Thymus (tissue), 11 donors: ENCODE results near the gene DENND2A. TPM values are rescaled to one million over a fixed set of nuclear protein-coding genes. Genes with fewer than 3 reads are reported as not detected.
"Not testable (repeated sequence)": the region's sequence is repeated elsewhere in the genome, so short reads cannot be mapped to it uniquely, and the experiment has no call there.

Experiments used
- DNase-seq, 9 donors: peaks; one replicate each; pipeline ENCODE4 v3.0.0-alpha.2; 2013; ENCODE audit warnings: low spot score in 9 of 9, low read depth in 6 of 9, missing footprints in 1 of 9
- H3K27ac ChIP-seq, 2 donors: one replicate each; pipeline ENCODE4 v1.5.1; 2013; ENCODE audit warnings: control low read depth in 1 of 2, low read depth in 1 of 2, low read length in 1 of 2, mild to moderate bottlenecking in 1 of 2, moderate library complexity in 1 of 2
- H3K27me3 ChIP-seq, 2 donors: one replicate each; pipeline ENCODE4 v1.5.1; 2013; ENCODE audit warnings: low read length in 1 of 2; ENCODE audit not compliant: control insufficient read depth in 2 of 2, insufficient read depth in 1 of 2
- H3K36me3 ChIP-seq, 2 donors: one replicate each; pipeline ENCODE4 v1.5.1; 2013; ENCODE audit warnings: low read length in 1 of 2, mild to moderate bottlenecking in 1 of 2, moderate library complexity in 1 of 2; ENCODE audit not compliant: control insufficient read depth in 2 of 2, insufficient read depth in 2 of 2
- H3K4me1 ChIP-seq, 2 donors: one replicate each; pipeline ENCODE4 v1.5.1; 2013; ENCODE audit warnings: low read length in 2 of 2; ENCODE audit not compliant: control insufficient read depth in 2 of 2, insufficient read depth in 2 of 2
- H3K4me3 ChIP-seq, 2 donors: one replicate each; pipeline ENCODE4 v1.5.1; 2013; ENCODE audit warnings: low read length in 2 of 2, control low read depth in 1 of 2, mild to moderate bottlenecking in 1 of 2
- H3K9me3 ChIP-seq, 2 donors: one replicate each; pipeline ENCODE4 v1.5.1; 2013; ENCODE audit warnings: low read length in 1 of 2, mild to moderate bottlenecking in 1 of 2; ENCODE audit not compliant: control insufficient read depth in 2 of 2, insufficient read depth in 1 of 2
- WGBS: extraction: QIAGEN DNeasy Blood & Tissue Kit; methylation state at CpG from one replicate; pipeline ENCODE4 v1.1.7; 2013; 5-methylcytosine and 5-hydroxymethylcytosine counted together
- polyA plus RNA-seq: library from polyadenylated mRNA; stranded (reverse); fragments of 200-250 nt; gene quantifications from one replicate; pipeline ENCODE4 v1.2.3, GENCODE V29; 2013
- total RNA-seq: library from RNA; stranded (reverse); fragments of 120-200 nt; gene quantifications from one replicate; pipeline ENCODE4 v1.2.4, GENCODE V29; 2013
- donor health status: healthy.

The DENND2A gene
- total and polyA plus RNA-seq, 2 donors = 0.80 to 1.0 TPM

- H3K4me1 ChIP-seq = peaks cover 0 to 3% of the 10 kb centered on the region in 2 donors
- no peaks in the 10 kb centered on the region for H3K36me3 ChIP-seq
- no peak overlapping the region for H3K4me3 ChIP-seq
- 96% methylated on average over 18 of the region's 18 CpGs for WGBS
- peaks cover 0 to 17% of the 10 kb centered on the region in 2 donors for H3K27me3 ChIP-seq
- no peaks in the 10 kb centered on the region for H3K9me3 ChIP-seq
- DNase-seq = no peak
- no peak overlapping the region for H3K27ac ChIP-seq
These were observed 101.2 kb downstream of the DENND2A start for GRCh38 chr7:140539461-140539860.

- Histone ChIP-seq H3K27ac (no peak overlapping the region), H3K27me3 (peaks cover 0 to 17% of the 10 kb centered on the region in 2 donors), H3K4me3 (no peak overlapping the region), H3K4me1 (peaks cover 0 to 3% of the 10 kb centered on the region in 2 donors), H3K36me3 (no peaks in the 10 kb centered on the region), H3K9me3 (no peaks in the 10 kb centered on the region)
- 89% methylated on average over 12 of the region's 12 CpGs for WGBS
- no peak for DNase-seq
These were observed 102.7 kb downstream of the DENND2A start for GRCh38 chr7:140537750-140538482.

GRCh38 chr7:140534743-140535142, 105.9 kb downstream of the DENND2A start:
- no peak for DNase-seq
- H3K4me1 ChIP-seq = no peaks in the 10 kb centered on the region
- H3K27me3 ChIP-seq = no peaks in the 10 kb centered on the region
- H3K27ac ChIP-seq = no peak overlapping the region
- no peaks in the 10 kb centered on the region for H3K36me3 ChIP-seq
- H3K4me3 ChIP-seq = no peak overlapping the region
- WGBS = 72% methylated on average over 3 of the region's 3 CpGs
- H3K9me3 ChIP-seq = no peaks in the 10 kb centered on the region

- H3K4me3 ChIP-seq = no peak overlapping the region
- no peaks in the 10 kb centered on the region for H3K27me3 ChIP-seq
- 84% methylated on average over 13 of the region's 13 CpGs for WGBS
- H3K36me3 ChIP-seq = no peaks in the 10 kb centered on the region
- no peaks in the 10 kb centered on the region for H3K9me3 ChIP-seq
- H3K4me1 ChIP-seq = no peaks in the 10 kb centered on the region
- no peak for DNase-seq
- H3K27ac ChIP-seq = no peak overlapping the region
These were observed 107.2 kb downstream of the DENND2A start for GRCh38 chr7:140533394-140533872.

- WGBS = 95% methylated on average over 4 of the region's 4 CpGs
- not testable (repeated sequence) for DNase-seq
These were observed 111.2 kb downstream of the DENND2A start for GRCh38 chr7:140529428-140529827.

GRCh38 chr7:140526787-140527664, 113.6 kb downstream of the DENND2A start:
- peaks cover 0 to 3% of the 10 kb centered on the region in 2 donors for H3K27me3 ChIP-seq
- 91% methylated on average over 31 of the region's 31 CpGs for WGBS
- peaks cover 0 to 5% of the 10 kb centered on the region in 2 donors for H3K4me1 ChIP-seq
- no peaks in the 10 kb centered on the region for H3K36me3 ChIP-seq
- H3K27ac ChIP-seq = no peak overlapping the region
- DNase-seq = no peak
- H3K4me3 ChIP-seq = no peak overlapping the region
- H3K9me3 ChIP-seq = no peaks in the 10 kb centered on the region

More at GRCh38 chr7:140529428-140529827, 111.2 kb downstream of the DENND2A start:
- not testable (repeated sequence) for H3K27ac ChIP-seq, H3K4me3 ChIP-seq, H3K4me1 ChIP-seq, H3K36me3 ChIP-seq, H3K9me3 ChIP-seq, H3K27me3 ChIP-seq

GRCh38 chr7:140526214-140526613, 114.4 kb downstream of the DENND2A start:
- Histone ChIP-seq H3K4me1 (peaks cover 0 to 5% of the 10 kb centered on the region in 2 donors), H3K4me3 (no peak overlapping the region), H3K9me3 (no peaks in the 10 kb centered on the region), H3K27ac (no peak overlapping the region), H3K27me3 (peaks cover 0 to 3% of the 10 kb centered on the region in 2 donors), H3K36me3 (no peaks in the 10 kb centered on the region)
- no peak for DNase-seq
- 87% methylated on average over 9 of the region's 9 CpGs for WGBS

- no peak for DNase-seq
- no peak overlapping the region for H3K27ac ChIP-seq
- peaks cover 0 to 3% of the 10 kb centered on the region in 2 donors for H3K27me3 ChIP-seq
- WGBS = 63% methylated on average over 10 of the region's 10 CpGs
- no peaks in the 10 kb centered on the region for H3K9me3 ChIP-seq
- H3K36me3 ChIP-seq = no peaks in the 10 kb centered on the region
- no peak overlapping the region for H3K4me3 ChIP-seq
- H3K4me1 ChIP-seq = peaks cover 0 to 5% of the 10 kb centered on the region in 2 donors
These were observed 114.9 kb downstream of the DENND2A start for GRCh38 chr7:140525743-140526142.

- Histone ChIP-seq H3K27me3 (peaks cover 0 to 3% of the 10 kb centered on the region in 2 donors), H3K9me3 (no peaks in the 10 kb centered on the region), H3K4me1 (peaks cover 0 to 7% of the 10 kb centered on the region in 2 donors), H3K27ac (no peak overlapping the region), H3K36me3 (no peaks in the 10 kb centered on the region), H3K4me3 (no peak overlapping the region)
- DNase-seq = no peak
- over 99% methylated on average over 3 of the region's 3 CpGs for WGBS
These were observed 119.2 kb downstream of the DENND2A start for GRCh38 chr7:140521421-140521820.
